ENCODE results near the gene MCOLN3. TPM values are rescaled to one million over a fixed set of nuclear protein-coding genes. Genes with fewer than 3 reads are reported as not detected.
A peak's percentile ranks its signal among the peaks of the same experiment; 100 is the strongest.

MCOLN3 gene
- 1 to 10 TPM; 3.6 to 8.1 TPM for total RNA-seq
- 1 to 10 TPM; 1.2 to 2.1 (median 1.6) TPM for polyA plus RNA-seq (ENCODE audit: insufficient read length in 6 of 6)
- long read RNA-seq, donor 1, result 0 reads
- long read RNA-seq, donor 2, result 0 reads
- long read RNA-seq, donor 3, result 0 reads
- long read RNA-seq, donor 4, partial matches to known transcripts, result 1 of 1 reads
- long read RNA-seq, donor 4, other reads (novel, unspliced or antisense), result 0 of 1 reads
- long read RNA-seq, donor 5, result 0 reads
- long read RNA-seq, donor 6, result 0 reads
- long read RNA-seq, donor 7, partial matches to known transcripts, result 0 of 1 reads
- long read RNA-seq, donor 7, other reads (novel, unspliced or antisense), result 0 of 1 reads
- long read RNA-seq, donor 8, result 0 reads
- long read RNA-seq, donor 9, result 0 reads
- long read RNA-seq, donor 10, partial matches to known transcripts, result 1 of 1 reads
- long read RNA-seq, donor 10, other reads (novel, unspliced or antisense), result 0 of 1 reads
- long read RNA-seq, donor 11, result 0 reads
- long read RNA-seq, donor 12, result 0 reads

GRCh38 chr1:85048296-85049064 lies at the start of gene MCOLN3:
MCOLN3 (minus strand) TSS chr1:85048500; CDS start chr1:85045360, 3,140 bp downstream.
- DNase-seq (peak; percentile 23 to 82 (median 48)), ATAC-seq (peak; percentile 83)
- Histone ChIP-seq H3K27me3 (peaks cover 25 to 84% of the 10 kb centered on the region in 2 donors), H3K4me3 (peak within 1 kb of the TSS; percentile 41 to 46), H3K27ac (no peak within 1 kb of the TSS), H3K9me3 (no peaks in the 10 kb centered on the region), H3K4me1 (peaks cover 6 to 18% of the 10 kb centered on the region in 2 donors), H3K36me3 (no peaks in the 10 kb centered on the region)
- intact Hi-C loops (cut with DNase I), result no loop called here
- no peak for TF ChIP-seq CTCF (IDR thresholded peaks at IDR 0.05)

GRCh38 chr1:85093644-85094043 lies 45.3 kb upstream of the MCOLN3 start:
- H3K4me1 ChIP-seq, result no peaks in the 10 kb centered on the region
- H3K27me3 ChIP-seq, result no peaks in the 10 kb centered on the region
- no peak overlapping the region for H3K27ac ChIP-seq
- no peaks in the 10 kb centered on the region for H3K36me3 ChIP-seq
- DNase-seq (no peak), ATAC-seq (no peak)
- intact Hi-C loops (cut with DNase I), result no loop called here
- no peak for TF ChIP-seq CTCF (IDR thresholded peaks at IDR 0.05)
- no peaks in the 10 kb centered on the region for H3K9me3 ChIP-seq
- no peak overlapping the region for H3K4me3 ChIP-seq

- intact Hi-C loops (cut with DNase I), result no loop called here
- Histone ChIP-seq H3K27ac (no peak overlapping the region), H3K4me3 (no peak overlapping the region), H3K9me3 (no peaks in the 10 kb centered on the region), H3K27me3 (no peaks in the 10 kb centered on the region), H3K36me3 (no peaks in the 10 kb centered on the region), H3K4me1 (no peaks in the 10 kb centered on the region)
- ATAC-seq, result peak; percentile 63
- no peak for TF ChIP-seq CTCF (IDR thresholded peaks at IDR 0.05)
- DNase-seq, result no peak
Measured at GRCh38 chr1:85091671-85092280, 43.5 kb upstream of the MCOLN3 start.

- no peaks in the 10 kb centered on the region for H3K4me1 ChIP-seq
- ATAC-seq, result no peak
- no peak for TF ChIP-seq CTCF (IDR thresholded peaks at IDR 0.05)
- peak in 1 of 4 donors; percentile 8 for DNase-seq
- H3K27ac ChIP-seq, result no peak overlapping the region
- H3K36me3 ChIP-seq, result no peaks in the 10 kb centered on the region
- intact Hi-C loops (cut with DNase I), result no loop called here
- H3K4me3 ChIP-seq, result no peak overlapping the region
- no peaks in the 10 kb centered on the region for H3K9me3 ChIP-seq
- H3K27me3 ChIP-seq, result no peaks in the 10 kb centered on the region
Measured at GRCh38 chr1:85090225-85090624, 41.9 kb upstream of the MCOLN3 start.

Measured in left lung (tissue), 14 donors.